ENCODE results near the gene SLC52A3.
"Not testable (repeated sequence)": the region's sequence is repeated elsewhere in the genome, so short reads cannot be mapped to it uniquely, and the experiment has no call there.

Gene SLC52A3

DNA sequence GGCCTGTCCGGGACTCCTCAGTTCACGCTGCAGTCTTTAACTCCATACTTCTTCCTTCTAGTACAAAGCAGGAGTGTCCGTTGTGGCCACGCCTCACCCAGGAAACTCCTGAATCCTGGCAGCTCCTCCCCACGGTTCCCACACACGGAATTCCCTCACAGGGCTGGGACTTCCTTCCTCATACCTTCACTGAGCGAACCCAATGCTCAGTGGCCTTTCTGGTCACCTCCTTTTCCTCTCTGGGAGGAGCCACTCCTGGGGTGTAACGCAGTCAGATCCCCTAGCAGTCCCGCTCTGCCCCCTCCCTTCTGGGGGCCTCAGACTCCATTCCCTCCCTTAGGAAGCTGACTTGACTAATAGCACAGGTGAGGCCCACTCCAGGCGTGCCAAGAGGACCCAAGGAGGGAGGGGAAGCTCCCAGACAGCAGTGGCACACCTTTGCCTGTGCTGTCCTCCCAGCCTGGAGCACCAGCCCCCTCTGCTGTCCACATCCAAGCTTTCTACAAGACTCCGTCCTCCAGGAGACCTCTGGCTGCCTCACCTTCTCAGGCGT, at the start of gene SLC52A3:
SLC52A3 (minus strand) TSS at position 75 of the 553 bp plus-strand sequence. CDS start 2,726 bp downstream, outside the sequence.
- DNase-seq = no peak

DNA sequence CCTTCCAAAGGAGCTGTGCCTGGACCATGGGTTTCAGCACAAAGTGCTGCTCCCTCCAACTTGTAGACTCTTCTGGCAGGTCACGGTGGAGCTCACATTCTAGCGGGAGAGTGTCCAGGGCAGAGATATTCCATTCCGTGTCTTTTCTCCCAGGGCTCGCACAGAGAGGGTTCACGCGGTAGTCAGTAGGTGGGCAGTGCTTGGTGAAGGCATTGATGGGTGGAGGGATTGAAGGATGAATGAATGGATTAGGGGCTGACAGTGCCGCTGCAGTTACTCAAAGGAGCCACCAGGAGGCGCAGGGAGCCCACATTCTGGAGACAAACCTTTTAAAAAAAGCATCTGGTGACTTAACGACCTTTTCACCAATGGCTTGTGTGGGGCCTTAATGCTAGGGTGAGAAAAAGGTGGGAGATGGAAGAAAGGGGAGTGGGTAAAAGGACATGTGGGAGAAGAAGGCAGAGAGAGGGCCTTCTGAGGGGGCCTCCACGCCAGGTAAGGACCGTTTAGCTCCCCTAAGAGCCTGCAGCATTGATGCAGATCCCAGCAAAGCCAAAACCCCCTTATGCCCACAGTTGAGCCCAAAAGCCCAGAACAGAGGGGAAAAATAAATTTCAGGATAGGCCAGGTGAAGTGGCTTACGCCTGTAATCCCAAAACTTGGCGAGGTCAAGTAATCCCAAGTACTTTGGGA, 47.8 kb upstream of the SLC52A3 start:
- DNase-seq = peak; percentile 17

DNA sequence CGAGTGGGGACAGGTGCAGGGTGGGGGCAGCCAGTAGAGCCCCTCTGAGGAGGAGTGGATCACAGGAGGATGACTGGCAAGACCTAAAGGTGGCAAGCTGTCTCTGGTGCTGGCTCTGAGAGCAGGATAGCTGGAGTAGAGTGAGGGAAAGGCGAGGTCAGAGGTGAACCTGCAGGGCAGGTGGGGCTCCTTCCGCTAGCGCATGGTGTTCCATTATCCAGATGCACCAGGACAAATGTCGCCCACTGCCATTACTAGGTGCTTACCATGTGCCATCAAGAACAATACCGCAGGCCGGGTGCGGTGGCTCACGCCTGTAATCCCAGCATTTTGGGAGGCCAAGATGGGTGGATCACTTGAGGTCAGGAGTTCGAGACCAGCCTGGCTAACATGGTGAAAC, 46.9 kb upstream of the SLC52A3 start:
- DNase-seq = no peak

DNA sequence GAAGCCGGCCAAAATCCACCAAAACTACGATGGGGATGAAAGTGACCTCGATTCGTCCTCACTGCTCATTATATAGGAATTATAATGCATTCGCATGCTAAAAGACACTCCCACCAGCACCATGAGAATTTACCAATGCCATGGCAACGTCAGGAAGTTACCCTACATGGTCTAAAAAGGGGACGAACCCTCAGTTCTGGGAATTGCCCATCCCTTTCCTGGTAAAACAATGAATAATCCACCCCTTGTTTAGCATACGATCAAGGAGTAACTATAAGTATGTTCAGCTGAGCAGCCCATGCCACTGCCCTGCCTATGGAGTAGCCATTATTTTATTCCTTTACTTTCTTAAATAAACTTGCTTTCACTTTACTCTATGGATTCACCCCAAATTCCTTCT, 45.1 kb upstream of the SLC52A3 start:
- DNase-seq = no peak

DNA sequence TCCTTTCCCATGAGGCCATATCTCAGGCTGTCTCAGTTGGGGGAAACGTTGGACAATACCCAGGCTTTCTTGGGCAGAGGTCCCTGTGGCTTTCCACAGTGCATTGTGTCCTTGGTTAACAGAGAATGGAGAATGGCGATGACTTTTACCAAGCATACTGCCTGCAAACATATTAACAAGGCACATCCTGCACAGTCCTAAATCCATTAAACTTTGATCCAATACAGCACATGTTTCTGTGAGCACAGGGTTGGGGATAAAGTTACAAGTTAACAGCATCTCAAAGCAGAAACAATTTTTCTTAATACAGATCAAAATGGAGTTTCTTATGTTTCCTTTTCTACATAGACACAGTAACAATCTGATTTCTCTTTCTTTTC, 44.1 kb upstream of the SLC52A3 start:
- DNase-seq = not testable (repeated sequence)

DNA sequence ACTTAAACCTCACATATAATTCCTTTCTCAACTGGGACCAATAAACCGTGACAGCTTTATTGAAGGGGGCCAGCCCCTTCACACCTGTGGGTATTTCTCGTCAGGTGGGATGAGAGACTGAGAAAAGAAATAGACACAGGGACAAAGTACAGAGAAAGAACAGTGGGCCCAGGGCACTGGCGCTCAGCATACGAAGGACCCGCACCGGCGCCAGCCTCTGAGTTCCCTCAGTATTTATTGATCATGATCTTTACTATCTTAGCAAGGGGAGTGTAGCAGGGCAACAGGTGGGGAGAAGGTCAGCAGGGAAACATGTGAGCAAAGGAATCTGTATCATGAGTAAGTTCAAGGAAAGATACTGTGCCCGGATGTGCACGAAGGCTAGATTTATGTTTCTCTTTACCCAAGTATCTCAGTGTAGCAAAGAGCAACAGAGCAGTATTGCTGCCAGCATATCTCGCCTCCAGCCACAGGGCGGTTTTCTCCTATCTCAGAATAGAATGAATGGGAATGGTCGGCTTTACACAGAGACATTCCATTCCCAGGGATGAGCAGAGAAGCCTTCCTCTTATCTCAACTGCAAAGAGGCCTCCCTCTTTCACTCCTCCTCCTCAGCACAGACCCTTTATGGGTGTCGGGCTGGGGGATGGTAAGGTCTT, 43.6 kb upstream of the SLC52A3 start:
- not testable (repeated sequence) for DNase-seq

DNA sequence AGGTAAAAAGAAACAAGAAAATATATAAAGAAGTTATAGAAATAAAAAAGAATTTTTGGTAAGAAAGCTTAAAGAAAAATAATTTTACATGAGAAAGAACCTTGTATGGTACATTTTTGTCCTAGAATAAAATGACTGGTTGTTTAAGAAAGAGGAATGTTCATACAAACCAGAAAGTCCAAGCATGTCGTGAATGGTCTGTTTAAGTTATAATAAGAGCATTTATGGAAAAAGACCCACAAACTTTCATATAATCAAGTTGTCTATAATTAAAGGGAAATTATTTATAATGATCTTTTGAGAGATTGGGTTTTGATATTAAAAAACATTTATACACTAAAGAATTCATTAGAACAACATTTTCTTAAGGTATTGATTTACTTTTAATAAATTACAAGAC, 37.4 kb upstream of the SLC52A3 start:
- no peak for DNase-seq

DNA sequence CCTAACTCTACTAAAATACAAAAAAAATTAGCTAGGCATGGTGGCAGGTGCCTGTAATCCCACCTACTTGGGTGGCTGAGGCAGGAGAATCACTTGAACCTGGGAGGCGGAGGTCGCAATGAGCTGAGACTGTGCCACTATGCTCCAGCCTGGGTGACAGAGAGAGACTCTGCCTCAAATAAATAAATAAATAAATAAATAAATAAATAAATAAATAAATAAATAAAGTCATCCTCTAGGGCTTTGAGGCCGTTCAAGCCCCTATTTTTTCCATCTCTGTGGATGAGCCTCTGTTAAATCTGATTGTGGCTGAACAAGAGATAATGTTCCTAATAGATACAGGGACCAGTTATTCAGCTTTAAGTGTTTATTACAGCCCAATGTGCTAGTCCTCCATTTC, 33.4 kb upstream of the SLC52A3 start:
- DNase-seq = no peak

DNA sequence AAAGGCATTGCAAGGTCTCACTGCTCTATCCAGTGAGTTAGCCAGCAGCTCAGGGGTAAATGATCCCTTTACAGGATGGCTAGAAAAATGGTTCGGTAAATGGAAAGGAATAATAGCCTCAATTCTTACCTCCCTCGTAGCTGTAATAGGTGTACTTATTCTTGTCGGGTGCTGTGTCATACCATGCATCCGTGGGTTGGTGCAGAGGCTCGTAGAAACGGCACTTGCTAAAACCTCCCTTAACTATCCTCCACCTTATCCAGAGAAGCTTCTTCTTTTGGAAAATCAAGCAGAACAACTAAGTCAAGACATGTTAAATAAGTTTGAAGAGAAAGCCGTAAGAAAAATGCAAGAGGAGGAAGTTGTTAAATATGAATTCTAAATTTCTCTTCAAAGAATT, 31.7 kb upstream of the SLC52A3 start:
- DNase-seq = not testable (repeated sequence)

DNA sequence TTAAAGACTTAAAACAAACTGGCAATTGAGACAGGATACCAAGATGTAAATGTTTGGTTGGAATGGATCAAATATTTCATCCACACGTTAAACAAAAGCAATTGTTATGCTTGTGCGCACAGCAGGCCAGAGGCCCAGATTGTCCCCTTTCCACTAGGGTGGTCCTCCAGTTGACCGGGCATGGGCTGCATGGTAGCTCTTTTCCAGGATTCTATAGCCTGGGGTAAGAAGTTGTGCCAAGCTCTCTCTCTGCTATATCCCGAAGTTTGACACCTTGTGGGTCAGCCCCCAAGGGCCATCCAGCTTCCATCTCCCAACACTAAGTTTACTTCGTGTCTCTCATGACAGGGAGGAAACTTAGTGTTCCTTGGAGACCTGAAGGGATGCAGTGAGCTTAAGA, 30.4 kb upstream of the SLC52A3 start:
- not testable (repeated sequence) for DNase-seq

DNA sequence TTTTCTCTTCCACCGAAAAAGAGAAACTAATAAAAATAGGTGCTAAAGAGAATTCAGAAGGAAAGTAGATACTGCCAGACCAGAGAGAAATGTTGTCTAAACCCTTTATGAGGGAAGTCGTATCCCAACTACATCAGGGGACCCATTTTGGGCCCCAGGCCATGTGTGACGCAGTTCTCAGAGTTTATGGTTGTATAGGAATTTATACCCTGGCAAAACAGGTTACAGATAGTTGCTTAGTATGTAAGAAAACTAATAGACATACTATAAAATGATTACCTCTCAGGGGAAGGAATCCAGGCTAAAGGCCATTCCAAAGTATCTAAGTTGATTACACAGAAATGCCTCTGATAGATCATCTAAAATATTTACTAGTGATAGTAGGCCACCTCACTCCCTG, 28.6 kb upstream of the SLC52A3 start:
- DNase-seq = no peak

DNA sequence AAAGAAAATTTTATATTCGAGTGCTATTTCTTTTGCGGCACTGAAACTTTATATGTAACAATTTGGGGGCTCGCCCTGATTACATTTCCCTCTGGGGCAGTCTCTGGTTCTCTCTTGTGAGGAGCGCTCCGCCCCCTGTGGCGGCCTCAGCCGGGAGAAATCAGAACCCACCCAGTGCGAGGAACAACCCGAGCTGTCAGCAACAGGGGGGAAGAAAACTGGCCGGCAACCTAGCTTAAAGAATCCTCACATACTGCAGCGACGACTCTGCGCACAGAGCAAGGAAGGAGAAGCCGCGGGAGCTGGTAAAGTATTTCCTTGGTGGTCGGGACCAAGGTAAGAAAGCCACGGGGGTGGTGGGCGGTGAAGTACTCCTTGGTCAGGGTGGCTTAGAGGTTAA, 23.9 kb upstream of the SLC52A3 start:
- no peak for DNase-seq

DNA sequence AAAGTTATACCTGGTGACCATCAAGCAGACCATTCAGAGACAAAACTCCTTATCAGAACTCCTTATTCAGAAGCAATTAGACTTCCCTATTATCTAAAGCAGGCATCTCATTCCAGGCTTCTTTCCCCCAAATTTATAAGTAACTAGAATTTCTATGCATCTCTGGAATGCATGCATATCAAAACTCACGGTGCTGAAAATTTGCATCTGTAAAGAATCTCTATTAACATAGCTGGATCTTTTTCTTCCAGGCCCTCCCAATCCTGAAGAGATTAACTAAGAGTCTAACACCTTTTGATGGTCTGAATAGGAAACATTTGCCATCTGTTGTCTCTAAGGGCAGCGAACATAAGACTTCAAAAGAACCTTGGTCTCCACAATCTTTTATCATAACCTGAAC, 22.8 kb upstream of the SLC52A3 start:
- no peak for DNase-seq

DNA sequence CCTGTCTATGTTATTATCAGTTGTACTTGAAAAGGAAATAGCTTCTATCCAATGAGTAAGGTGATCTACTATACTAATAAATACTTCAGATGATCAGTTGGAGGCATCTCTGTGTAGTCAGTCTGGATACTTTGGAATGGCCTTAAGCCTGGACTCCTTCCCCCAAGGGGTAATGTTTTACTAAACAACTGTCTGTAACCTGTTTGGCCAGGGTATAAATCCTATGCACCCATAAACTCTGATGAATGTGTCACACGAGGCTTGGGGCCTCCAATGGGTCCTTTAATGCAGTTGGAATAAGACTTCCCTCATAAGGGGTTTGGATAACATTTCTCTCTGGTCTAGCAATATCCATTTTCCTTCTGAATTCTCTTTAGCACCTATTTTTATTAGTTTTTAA, 19.5 kb upstream of the SLC52A3 start:
- no peak for DNase-seq

DNA sequence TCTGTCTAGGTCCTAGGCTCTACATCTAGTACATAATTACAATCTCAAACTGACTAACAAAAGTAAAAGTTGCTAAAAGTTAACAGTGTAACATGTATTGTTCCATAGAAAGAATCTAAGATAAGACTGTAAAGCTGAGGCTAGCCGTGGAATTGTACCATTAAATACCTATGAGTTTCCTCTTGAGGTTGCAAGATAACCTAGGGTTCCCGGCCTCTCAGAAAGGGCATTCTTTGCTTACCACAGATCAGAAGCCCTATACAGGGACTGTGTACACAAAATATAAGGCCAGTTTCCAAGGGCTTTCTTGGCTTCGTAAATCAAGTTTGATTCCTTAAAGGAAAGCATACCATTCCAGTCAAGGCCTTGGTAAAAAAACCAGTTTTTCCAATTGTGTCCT, 11.5 kb upstream of the SLC52A3 start:
- no peak for DNase-seq

DNA sequence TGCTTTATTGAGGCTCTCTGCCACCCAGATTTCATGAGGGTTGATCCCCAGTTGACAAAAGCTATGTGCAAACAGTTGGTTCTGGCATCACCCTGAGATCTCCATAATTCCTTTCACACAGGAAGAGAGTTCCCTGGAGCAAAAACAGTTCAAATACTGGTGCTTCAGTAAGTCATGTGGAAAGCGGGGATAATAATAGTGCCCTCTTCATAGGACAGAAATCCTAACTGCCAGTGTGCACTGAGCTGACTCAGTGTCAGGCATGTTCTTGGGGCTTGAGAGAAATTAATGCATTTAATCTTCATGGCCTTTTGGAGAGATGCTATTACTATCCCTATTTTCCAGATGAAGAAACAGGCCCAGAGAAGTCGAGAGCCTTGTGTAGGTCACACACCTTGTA, 7.9 kb upstream of the SLC52A3 start:
- DNase-seq = no peak

DNA sequence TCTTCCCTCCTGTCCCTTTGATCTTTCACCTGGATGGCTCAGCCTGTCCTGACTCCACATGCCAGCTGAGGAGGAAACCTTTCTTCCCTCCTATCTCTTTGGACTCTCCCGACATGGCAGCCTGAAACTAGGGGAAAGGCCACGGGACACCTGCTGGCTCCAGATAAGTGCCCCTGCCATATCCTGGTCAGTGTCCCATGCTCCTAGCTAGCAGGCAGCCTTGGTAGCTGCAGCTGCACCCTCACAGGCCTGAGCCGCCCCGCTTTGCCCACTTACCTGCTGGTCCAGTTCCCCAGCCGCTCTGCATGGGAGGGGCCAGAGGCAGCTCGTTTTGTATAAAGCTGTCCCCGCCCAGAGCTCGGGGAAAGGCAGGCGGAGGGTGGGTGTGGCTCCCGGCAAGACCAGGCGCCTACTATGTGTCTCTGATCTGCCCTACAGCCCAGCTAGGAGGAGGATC, 7.4 kb upstream of the SLC52A3 start:
- no peak for DNase-seq

DNA sequence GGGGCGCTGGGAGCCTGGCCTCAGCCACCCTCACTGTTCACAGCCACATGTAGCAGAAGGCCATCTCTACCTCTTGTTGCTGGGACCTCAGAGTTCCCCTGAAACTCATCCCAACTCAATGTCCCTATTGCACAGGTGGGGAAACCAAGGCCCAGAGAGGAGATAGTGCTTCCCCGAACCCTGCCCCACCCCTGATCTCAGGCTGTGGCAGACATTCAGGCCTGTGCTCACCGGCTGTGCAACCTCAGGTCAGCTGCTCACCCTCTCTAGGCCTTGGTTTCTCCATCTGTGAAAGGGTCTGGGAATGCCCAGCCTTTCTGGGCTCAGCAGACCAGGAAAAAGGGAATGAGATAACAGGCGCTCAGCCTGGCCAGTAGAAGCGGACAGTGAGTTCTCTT, 6.4 kb upstream of the SLC52A3 start:
- no peak for DNase-seq

DNA sequence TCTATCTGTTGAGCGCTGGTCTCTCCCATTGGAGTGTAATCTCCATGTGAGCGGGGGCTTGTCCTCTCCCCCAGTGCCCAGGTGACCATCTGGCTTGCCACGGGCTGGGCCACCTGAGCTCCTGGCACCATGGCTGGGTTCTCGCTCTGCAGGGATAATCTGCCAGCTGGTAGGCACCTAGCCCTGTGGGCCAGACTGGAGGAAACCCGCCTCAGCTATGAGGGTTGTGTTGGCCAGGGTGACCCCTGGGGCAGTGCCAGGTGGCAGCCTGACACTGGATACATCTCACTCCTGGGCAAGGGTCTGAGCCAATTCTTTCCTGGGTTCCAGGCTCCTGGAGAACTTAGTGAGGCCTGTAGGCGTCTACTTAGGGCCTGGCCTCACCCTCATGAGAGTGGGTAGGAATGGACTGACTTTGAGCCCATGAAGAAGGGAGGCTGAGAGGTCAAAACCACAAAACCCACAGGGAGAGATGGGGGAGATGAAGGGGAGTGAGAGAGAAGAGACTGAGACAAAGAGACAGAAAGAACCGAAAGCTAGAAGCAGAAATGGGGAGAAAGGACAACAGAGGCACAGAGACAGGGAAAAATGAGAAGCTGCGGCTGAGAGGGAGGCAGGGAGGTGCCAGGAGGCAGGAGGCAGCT, 5.8 kb upstream of the SLC52A3 start:
- no peak for DNase-seq

DNA sequence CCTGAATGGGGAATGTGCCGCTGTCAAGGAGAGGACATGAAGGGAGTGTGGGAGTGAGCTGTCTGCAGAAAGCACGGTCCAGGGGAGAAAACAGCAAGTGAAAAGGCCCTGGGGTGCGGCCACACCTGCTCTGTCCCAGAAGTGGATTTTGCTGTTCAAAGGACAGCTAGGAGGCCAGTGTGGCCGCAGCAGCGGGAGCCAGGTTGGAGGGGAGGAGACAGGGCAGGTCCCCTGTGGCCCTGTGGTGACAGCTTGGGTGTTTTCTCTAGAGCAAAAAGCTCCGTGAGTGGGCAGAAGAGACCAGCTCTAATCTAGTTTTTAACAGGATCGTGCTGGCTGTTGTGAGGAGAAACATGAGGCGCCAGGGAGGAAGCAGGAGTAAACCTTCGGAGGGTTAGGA, 4.5 kb upstream of the SLC52A3 start:
- DNase-seq = no peak

DNA sequence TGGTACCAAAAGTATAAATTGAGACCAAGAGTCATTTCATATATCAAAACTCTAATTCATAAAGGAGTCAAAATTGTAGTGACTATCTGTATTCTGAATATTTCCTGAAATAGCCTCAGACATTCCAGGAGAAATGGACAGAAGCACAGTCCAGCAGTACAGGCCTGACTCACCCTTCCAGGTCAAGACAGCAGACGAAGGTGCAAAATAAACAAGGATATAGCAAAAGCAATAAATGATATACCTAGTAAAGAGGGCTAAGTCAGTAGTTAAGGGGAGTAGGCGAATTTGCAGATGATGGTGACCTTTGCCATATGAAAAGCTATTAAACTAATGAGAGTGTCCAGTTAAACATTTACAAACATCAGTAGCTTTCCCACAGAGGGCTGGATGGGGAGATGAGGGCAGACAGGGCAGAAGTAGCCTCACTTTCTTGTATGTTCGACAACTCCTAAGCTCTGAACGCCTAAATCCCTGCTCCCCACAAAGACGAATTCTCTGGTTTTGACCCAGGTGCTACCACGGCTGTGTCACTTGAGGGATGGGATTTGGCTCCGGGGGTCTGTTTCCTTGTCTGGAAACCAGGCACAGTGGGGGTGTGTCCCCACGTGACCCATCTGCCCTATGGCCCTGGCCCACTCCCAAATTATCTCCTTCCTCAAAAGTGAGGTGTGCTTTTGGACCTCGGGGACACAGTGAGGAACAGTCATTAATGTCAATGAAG, 3.6 kb upstream of the SLC52A3 start:
- DNase-seq = no peak

DNA sequence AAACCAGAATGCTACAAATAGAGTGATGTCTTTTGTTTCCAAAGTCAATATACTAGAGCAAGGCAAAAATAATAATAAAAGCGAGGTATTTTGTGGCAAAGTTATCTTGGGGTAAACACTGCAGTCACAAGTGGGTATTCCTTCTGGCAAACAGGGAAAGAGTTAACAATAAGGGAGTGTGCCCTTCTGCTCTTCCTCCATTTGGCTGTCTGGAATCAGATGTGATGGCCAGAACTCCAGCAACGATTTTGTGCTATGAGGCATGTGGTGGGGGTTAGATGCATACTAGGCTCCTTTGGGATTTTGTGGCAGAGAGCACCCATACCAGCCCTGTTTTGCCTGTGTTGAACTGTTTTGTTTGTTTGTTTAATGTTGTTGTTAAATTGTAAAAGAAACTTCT, 2.4 kb upstream of the SLC52A3 start:
- DNase-seq = no peak

DNA sequence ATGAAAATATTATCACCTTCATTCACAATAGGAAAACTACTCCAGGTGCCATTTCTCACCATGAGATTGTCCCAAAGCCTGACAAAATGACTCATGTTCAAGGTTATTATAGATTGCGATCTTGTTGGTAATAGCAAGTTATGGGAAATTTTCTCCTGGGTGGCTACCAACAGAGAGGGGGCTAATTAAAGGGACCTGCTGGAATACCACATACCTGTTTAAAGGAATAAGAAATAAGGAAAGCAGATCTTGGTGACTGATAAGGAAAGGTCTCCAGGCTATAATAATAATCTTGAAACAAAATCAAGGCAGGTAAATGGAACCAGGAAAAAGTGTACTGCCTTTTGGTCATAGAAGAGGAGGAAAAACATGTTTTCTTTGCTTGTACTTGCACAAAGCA, 1.4 kb downstream of the SLC52A3 start:
- no peak for DNase-seq
